Activated T-cell treated with anti-CD3 and anti-CD28 coated beads for 1 hour (primary cell): ENCODE measurements around the gene UBQLNL.
A peak's percentile ranks its signal among the peaks of the same experiment; 100 is the strongest.

Experiments
- DNase-seq: peaks from one replicate; pipeline ENCODE4 v3.0.0-alpha.2; 2020; ENCODE audit warnings: low read depth

The UBQLNL gene

DNA sequence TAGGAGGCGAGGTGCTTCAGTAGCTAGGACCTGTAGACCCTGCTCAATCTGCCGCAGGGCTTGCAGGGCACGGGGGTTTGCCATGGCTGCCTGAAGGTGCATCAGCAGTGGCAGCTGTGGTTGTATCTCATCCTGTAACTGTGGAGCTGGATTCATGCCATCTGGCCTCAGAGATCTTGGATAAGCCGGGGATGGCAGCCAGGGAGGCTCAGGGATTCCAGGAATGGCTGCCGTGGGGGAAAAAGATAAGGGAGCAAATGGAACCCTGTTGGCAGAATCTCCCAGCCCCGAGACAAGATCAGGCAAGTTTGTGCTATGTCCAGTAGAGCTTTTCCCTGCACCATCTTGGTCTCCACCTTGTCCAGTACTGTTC, 8.6 kb downstream of the UBQLNL start:
- DNase-seq = no peak

DNA sequence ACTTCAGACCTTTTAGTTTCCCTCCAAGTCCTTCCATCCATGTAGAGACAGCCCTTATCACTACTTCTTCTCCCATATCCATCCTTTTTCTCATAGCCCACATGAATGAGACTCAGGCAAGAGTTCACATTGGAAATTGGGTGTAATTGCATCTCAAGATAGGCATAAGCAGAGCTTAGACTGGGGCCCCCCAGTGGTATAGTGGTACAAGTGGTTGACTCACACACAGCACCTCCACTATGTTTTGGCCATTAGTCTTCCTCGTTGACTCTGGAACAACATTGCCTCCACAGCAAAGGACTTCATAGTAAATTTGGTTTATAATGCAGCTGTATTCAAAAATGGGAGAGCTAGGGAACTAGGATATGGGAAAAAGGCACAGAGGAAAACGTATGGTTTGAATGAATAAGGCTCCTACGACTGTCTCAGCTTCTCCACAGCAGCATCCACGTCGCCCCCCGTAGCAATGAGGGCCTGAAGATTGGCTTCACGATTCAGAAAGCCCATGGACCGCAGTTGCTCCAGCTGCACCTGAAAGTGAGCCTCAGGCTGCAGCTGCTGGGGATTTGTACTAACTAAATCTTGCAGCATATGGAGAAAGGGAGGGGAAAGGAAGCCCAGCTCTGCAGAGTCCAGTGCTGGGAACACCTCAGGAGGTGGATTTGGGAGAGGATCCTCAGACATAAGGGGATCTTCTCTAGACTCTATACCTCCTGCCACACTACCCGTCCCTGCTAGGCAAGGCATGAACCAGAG, 9.1 kb downstream of the UBQLNL start:
- DNase-seq = no peak

DNA sequence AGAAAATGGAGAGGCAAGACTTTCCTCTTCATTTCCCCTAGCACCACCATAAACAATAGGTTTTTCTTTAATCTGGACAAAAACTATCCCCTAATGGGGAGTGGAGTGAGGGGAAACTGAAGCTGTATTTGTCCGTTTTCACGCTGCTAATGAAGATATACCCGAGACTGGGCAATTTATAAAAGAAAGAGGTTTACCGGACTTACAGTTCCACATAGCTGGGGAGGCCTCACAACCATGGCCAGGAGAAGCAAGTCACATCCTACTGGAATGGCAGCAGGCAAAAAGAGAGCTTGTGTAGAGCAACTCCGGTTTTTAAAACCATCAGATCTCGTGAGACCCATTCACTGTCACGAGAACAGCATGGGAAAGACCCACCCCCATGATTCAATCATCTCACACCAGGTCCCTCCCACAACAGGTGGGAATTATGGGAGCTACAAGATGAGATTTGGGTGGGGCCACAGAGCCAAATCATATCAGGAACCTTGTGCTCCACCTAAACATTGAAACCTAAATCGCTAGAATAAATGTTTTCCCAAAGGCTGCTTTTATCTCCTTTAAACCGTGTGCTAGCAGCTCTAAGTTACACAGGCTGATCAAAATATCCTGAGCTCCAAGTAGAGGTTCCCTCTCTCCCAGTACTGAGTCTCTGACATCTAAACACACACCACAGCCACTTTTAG, 11.0 kb downstream of the UBQLNL start:
- no peak for DNase-seq

DNA sequence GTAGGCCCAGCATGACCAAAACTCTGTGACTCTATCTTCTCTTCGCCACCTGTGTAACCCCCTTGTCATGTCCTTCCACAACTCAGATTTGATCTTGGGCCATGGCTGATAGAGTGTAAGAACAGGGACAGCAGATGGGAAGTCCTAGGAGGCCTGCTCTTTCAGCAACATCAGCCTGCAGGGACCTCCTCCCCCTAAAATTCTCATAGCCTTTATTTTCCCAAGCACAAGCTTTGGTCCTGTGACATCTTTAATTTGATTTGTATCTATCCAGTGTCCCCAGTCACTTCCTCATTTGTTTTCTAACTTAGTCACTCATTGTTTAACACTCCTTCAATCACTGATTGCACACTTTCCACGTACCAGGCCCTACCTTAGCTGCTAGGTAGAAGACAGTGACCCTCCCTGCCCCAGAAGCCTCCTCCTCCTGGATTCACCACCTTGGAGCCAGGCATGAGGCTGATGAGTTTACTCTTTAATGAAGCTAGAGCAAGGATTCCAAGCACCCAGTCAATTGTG, 12.0 kb downstream of the UBQLNL start:
- DNase-seq = no peak

DNA sequence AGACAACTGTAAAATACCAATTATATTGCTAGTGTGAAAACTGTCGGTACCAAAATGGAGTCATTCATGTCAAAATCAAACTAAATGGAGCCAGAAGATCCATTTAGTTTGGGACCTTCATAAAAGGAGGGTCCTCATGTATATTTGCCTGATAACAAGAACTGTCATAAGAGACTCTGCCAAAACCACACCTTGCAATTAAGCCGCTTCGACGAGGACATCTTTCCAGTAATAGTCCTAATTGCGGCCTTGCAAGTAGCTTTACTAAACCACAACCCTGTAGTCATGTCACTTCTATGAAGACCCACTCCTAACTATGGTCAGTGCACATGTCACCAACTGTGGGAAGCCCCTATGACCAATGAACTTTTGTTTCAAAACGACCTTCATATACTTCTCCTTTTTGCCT, 16.1 kb downstream of the UBQLNL start:
- no peak for DNase-seq

DNA sequence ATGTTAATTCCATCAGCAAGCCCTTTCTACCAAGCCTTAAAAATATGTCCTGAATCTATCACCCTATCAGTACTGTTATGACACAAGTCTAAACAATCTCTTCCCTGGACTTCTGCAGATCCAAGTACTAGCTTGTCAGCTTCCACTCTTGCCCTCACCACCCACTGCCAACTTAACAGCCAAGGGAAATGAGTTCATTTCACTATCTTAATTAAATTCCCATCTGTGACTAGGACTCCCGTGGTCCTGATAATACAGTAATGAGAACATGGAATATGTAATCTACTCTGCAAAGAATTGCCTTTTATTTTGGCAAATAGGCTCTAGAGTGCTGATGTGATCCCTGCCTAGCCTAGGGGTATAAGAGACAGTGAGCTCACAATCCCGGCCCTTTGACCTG, 16.8 kb downstream of the UBQLNL start:
- DNase-seq = no peak

DNA sequence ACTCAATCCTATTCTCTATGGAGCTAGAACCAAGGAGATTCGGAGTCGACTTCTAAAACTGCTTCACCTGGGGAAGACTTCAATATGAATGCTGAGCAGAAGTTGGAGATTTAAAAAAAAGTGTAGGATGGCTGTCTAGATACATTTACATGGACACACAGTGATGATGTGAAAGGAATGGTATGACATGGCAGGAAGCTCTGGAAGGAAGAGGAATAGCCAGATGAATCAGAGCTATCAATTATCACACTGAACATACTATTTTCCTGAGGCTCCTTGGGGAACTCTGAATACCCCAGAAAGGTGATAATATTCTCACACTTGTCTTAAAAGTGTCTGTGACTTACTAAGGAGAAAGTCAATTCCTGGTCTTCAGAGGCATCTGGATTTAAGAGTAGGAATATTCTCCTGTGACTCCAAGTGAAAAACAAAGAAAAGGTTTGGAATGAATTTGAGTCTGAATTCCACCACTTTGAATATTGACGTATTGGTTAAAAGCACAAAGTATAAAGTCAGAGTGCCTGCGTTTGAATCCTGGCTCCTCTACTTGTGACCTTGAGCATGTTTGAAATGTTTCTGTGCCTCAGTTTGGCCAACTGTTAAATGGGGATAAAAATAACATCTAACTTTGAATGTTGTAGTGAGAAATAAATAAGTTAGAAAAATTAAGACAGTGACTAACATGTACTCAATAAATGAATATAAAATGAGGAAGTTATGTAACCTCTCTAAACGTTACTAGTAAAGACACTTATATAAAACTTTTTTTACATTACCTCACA, 26.7 kb downstream of the UBQLNL start:
- DNase-seq = no peak

DNA sequence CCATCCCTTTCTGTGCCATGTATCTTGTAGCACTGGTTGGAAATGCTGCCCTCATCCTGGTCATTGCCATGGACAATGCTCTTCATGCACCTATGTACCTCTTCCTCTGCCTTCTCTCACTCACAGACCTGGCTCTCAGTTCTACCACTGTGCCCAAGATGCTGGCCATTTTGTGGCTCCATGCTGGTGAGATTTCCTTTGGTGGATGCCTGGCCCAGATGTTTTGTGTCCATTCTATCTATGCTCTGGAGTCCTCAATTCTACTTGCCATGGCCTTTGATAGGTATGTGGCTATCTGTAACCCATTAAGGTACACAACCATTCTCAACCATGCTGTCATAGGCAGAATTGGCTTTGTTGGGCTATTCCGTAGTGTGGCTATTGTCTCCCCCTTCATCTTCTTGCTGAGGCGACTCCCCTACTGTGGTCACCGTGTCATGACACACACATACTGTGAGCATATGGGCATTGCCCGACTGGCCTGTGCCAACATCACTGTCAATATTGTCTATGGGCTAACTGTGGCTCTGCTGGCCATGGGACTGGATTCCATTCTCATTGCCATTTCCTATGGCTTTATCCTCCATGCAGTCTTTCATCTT, 27.6 kb downstream of the UBQLNL start:
- no peak for DNase-seq

DNA sequence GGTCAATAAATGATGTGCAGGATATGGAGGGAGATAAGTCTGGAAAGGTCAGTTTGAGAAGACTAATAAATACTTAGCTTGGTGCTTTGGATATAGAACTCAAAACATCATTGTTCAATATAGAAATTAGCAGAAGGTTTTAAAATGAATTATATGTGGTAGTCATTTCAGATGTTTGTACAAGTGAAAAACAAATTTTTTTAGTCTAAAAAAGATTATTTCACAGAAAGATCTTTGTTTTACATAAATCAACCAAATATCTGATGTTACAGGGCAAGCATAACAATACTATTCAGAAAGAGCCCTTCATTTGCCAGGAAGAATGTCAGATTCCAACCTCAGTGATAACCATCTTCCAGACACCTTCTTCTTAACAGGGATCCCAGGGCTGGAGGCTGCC, 28.1 kb downstream of the UBQLNL start, which contains the start of gene OR52D1:
Gene OR52D1 (plus strand): TSS at position 301 of the 400 bp plus-strand sequence. CDS start 22 bp downstream, at position 323.
- DNase-seq = no peak

DNA sequence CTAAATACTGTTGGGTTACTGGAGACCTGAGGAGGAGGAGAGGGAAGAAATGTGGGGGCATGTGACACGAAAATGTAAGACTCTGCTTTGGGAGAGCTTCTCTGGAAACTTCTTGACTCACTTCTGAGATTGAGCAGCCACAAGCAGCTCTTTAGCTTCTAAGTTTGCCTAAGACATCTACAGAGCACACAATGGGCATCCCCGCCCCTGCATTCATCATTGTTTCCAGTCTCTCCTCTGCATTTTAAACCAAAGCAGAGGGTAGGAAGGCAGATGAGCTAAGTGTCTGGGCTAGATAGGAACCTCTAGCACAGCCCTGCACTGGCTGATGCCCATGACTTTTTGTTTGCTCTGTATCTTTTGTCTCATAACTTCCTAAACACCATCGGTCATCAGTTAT, 30.1 kb downstream of the UBQLNL start:
- DNase-seq = no peak

DNA sequence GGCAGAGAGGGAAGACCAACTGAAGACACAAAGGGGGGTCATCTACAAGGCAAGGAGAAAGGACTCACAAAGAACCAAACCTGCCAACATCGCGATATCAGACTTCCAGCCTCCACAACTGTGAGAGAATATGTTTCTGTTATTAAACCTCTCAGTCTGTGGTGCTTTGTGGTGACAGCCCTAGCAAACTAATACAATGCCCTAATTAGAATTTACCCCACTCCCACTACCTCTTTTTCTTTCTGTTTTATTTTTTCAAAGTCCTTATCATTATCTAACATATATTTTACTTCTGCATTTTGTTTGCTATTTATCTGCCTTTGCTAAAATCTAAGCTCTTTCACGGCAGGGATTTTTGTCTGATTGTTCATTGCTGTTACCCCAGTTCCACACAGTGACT, 30.5 kb downstream of the UBQLNL start:
- no peak for DNase-seq

DNA sequence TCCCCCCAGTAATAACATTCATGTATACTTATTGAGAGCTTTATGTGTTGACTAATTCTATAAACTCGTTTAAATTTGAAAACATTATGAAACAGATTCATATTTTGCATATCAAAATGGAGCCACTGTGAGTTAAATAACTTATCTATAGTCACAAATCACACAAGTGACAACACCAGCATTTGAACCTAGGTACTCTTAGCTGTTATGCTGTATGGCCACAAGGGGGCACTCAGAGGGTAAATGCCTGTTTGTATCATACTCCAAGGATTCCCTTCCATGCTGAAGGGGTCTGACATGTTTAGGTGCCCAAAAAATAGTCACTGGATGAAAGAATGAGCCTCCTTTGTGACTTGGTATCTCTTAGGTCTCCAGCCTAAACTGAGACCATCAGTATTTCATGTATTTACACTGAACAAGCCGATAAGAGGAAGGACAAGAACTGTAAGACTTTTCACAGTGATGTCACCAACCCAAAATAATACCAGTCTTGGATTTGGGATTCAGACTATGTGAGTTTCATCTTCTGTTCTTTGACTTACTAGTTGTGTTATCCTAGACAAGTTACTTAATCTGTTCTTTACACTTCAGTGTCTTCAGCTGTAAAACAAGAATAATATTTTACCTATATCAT, 40.2 kb downstream of the UBQLNL start:
- DNase-seq = peak; percentile 20

DNA sequence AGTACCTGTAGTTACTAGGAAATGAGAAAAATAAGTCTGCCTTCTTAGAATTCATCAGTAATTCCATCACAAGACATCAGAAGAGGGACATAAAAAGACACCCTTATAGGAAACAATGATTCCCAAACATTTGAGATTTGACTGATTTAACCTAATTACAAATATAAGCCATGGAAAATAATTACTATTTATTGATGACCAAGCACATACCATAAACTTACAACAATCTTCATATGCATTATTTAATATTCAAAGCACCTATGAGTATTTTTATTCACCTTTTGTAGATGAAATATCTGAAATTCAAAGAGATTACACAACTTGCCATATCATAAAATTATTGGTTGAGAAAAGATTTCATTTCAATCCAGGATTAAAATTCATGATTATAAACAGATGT, 42.6 kb downstream of the UBQLNL start:
- no peak for DNase-seq

DNA sequence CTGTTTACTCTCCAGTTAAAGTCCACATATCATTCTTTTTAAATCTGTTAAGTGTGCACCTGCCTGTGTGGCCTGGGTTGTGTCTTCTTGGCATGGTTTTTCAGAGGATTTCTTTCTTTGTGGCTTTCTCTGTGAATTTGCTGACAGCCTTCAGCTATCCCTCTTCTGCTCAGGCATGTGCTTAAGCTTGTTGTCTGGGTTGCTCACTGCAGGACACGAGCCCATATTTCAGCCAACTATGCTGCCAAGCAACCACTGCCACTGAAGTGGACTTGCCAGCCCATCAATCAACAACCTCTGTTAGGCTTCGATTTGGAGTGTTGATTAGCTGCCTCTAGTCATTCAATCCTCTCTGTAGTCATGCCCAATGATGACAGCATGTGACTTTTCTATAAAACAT, 49.0 kb downstream of the UBQLNL start:
- DNase-seq = no peak
